ENCODE measurements around the gene NET1.

NET1 gene

GRCh38 chr10:5485948-5486852 is 73.8 kb downstream of the NET1 start:
- no peak for DNase-seq

- DNase-seq, result no peak
These were observed 74.5 kb downstream of the NET1 start for GRCh38 chr10:5486853-5487235.

GRCh38 chr10:5488272-5489161 is 76.2 kb downstream of the NET1 start:
- no peak for DNase-seq

GRCh38 chr10:5490032-5490431 is 77.7 kb downstream of the NET1 start:
- DNase-seq, result no peak

GRCh38 chr10:5490698-5491464 is 78.5 kb downstream of the NET1 start:
- no peak for DNase-seq

- DNase-seq, result no peak
These were observed 79.1 kb downstream of the NET1 start for GRCh38 chr10:5491477-5491876.

GRCh38 chr10:5492322-5492855 is 80.0 kb downstream of the NET1 start:
- DNase-seq, result no peak

GRCh38 chr10:5492929-5493576 is 80.7 kb downstream of the NET1 start:
- DNase-seq, result no peak

- DNase-seq, result no peak
These were observed 81.3 kb downstream of the NET1 start for GRCh38 chr10:5493691-5494090.

GRCh38 chr10:5494611-5495010 is 82.3 kb downstream of the NET1 start:
- DNase-seq, result no peak

- DNase-seq, result no peak
These were observed 84.2 kb downstream of the NET1 start for GRCh38 chr10:5496261-5497250.

GRCh38 chr10:5497289-5497688 is 84.9 kb downstream of the NET1 start:
- DNase-seq, result no peak

GRCh38 chr10:5497948-5498730 is 85.8 kb downstream of the NET1 start:
- no peak for DNase-seq

GRCh38 chr10:5498791-5499492 is 86.6 kb downstream of the NET1 start:
- DNase-seq, result no peak

GRCh38 chr10:5499493-5500140 is 87.3 kb downstream of the NET1 start, which contains the start of gene CALML5:
CALML5 (minus strand) TSS chr10:5499570; CDS start chr10:5499438, 132 bp downstream.
- DNase-seq, result no peak

GRCh38 chr10:5500162-5500670 is 87.9 kb downstream of the NET1 start:
- DNase-seq, result no peak

- DNase-seq, result no peak
These were observed 88.6 kb downstream of the NET1 start for GRCh38 chr10:5500910-5501309.

GRCh38 chr10:5502061-5502521 is 89.7 kb downstream of the NET1 start:
- no peak for DNase-seq
